OCI-LY1 (cell line): Measurements from ENCODE around the gene HDLBP.

Source experiments
- H2AFZ ChIP-seq: fragments of 200-600 bp; sonication (generic), shearing (Covaris generic); 2 replicates; pipeline ENCODE4 v1.6.0; 2014; ENCODE audit warnings: antibody characterized with exemption, mild to moderate bottlenecking, low read length
- H3F3A ChIP-seq: fragments of 200-600 bp; sonication (generic), shearing (Covaris generic); 2 replicates; pipeline ENCODE4 v1.6.0; 2014; ENCODE audit warnings: mild to moderate bottlenecking, antibody characterized with exemption, low read length, moderate library complexity; ENCODE audit not compliant: insufficient read depth
- H3K27ac ChIP-seq: fragments of 200-600 bp; sonication (generic); 2 replicates; pipeline ENCODE4 v1.5.1; 2014; ENCODE audit warnings: low read length, mixed run types, mild to moderate bottlenecking, low read depth; ENCODE audit not compliant: poor library complexity, severe bottlenecking
- H3K27me3 ChIP-seq: fragments of 200-600 bp; sonication (generic); 2 replicates; pipeline ENCODE4 v1.6.0; 2014; ENCODE audit warnings: antibody characterized with exemption, mild to moderate bottlenecking, low read length, moderate library complexity; ENCODE audit not compliant: insufficient read depth
- H3K36me3 ChIP-seq: fragments of 200-600 bp; sonication (generic); 2 replicates; pipeline ENCODE4 v1.6.1; 2014; ENCODE audit warnings: mild to moderate bottlenecking, antibody characterized with exemption, low read length, moderate library complexity, mixed read lengths; ENCODE audit not compliant: insufficient read depth
- H3K4me1 ChIP-seq: fragments of 200-600 bp; sonication (generic); 2 replicates; pipeline ENCODE4 v1.5.1; 2014; ENCODE audit warnings: mild to moderate bottlenecking, low read length, moderate library complexity; ENCODE audit not compliant: insufficient read depth, severe bottlenecking
- H3K4me2 ChIP-seq: fragments of 200-600 bp; sonication (generic), shearing (Covaris generic); 2 replicates; pipeline ENCODE4 v1.6.1; 2014; ENCODE audit warnings: low read length
- H3K4me3 ChIP-seq: fragments of 200-600 bp; sonication (generic); 2 replicates; pipeline ENCODE4 v1.5.1; 2014; ENCODE audit warnings: low read length, low read depth, mild to moderate bottlenecking, mixed read lengths; ENCODE audit not compliant: poor library complexity, severe bottlenecking
- H3K79me2 ChIP-seq: fragments of 200-600 bp; shearing (Covaris generic); 2 replicates; pipeline ENCODE4 v1.6.1; 2016; ENCODE audit warnings: mixed run types, low read length, mixed read lengths; ENCODE audit not compliant: insufficient read depth
- H3K9ac ChIP-seq: fragments of 200-600 bp; sonication (generic), shearing (Covaris generic); 2 replicates; pipeline ENCODE4 v1.6.1; 2014; ENCODE audit warnings: mild to moderate bottlenecking, low read length, mixed read lengths
- H3K9me2 ChIP-seq: fragments of 200-600 bp; sonication (generic), shearing (Covaris generic); 2 replicates; pipeline ENCODE4 v1.6.1; 2014; ENCODE audit warnings: low read depth, mild to moderate bottlenecking, low read length, mixed read lengths
- H3K9me3 ChIP-seq: fragments of 200-600 bp; shearing (Covaris generic); 2 replicates; pipeline ENCODE4 v1.6.1; 2014; ENCODE audit warnings: low read length, mixed read lengths
- H4K20me1 ChIP-seq: fragments of 200-600 bp; sonication (generic), shearing (Covaris generic); 2 replicates; pipeline ENCODE4 v1.6.0; 2016; ENCODE audit warnings: mild to moderate bottlenecking, low read length; ENCODE audit not compliant: insufficient read depth
- CTCF ChIP-seq: fragments of 200-600 bp; sonication (generic), shearing (Covaris generic); IDR thresholded peaks from 2 replicates; pipeline ENCODE4 v1.5.1; 2017; ENCODE audit warnings: mild to moderate bottlenecking, antibody characterized with exemption, low read length, moderate library complexity, mixed read lengths
- EZH2 ChIP-seq: fragments of 200-600 bp; sonication (generic), shearing (Covaris generic); IDR thresholded peaks from 2 replicates; pipeline ENCODE4 v1.8.0; 2017; ENCODE audit warnings: borderline replicate concordance, mixed run types, mild to moderate bottlenecking, antibody characterized with exemption, low read length, moderate library complexity, mixed read lengths

HDLBP gene

GRCh38 chr2:241312082-241312481 lies 3.4 kb downstream of the HDLBP start:
- no peak for TF ChIP-seq EZH2
- TF ChIP-seq CTCF, result no peak
- H3K4me1 ChIP-seq, result peaks cover 39% of the 10 kb centered on the region
- H3K4me2 ChIP-seq, result no peak overlapping the region
- no peak overlapping the region for H2AFZ ChIP-seq
- H3K4me3 ChIP-seq, result no peak overlapping the region
- no peaks in the 10 kb centered on the region for H3K9me2 ChIP-seq
- peaks cover 37% of the 10 kb centered on the region for H3K79me2 ChIP-seq
- H4K20me1 ChIP-seq, result no peaks in the 10 kb centered on the region
- peaks cover 8% of the 10 kb centered on the region; the same call in 1 of the 2 replicates for H3K36me3 ChIP-seq
- H3K27ac ChIP-seq, result no peak overlapping the region
- no peak overlapping the region for H3K9ac ChIP-seq
- no peaks in the 10 kb centered on the region for H3F3A ChIP-seq
- H3K9me3 ChIP-seq, result no peaks in the 10 kb centered on the region
- no peaks in the 10 kb centered on the region for H3K27me3 ChIP-seq

- Histone ChIP-seq H3K4me2 (peak overlapping the region; percentile 32; the same call in 1 of the 2 replicates), H3K9me3 (no peaks in the 10 kb centered on the region), H3K27me3 (no peaks in the 10 kb centered on the region), H3F3A (no peaks in the 10 kb centered on the region), H3K4me1 (peaks cover 36% of the 10 kb centered on the region), H3K9ac (no peak overlapping the region; the same call in 1 of the 2 replicates), H3K9me2 (no peaks in the 10 kb centered on the region), H3K27ac (no peak overlapping the region), H3K79me2 (peaks cover 30% of the 10 kb centered on the region), H4K20me1 (no peaks in the 10 kb centered on the region), H3K36me3 (peaks cover 8% of the 10 kb centered on the region; the same call in 1 of the 2 replicates), H3K4me3 (no peak overlapping the region), H2AFZ (no peak overlapping the region)
- TF ChIP-seq EZH2, result no peak
- no peak; the same call in 1 of the 2 replicates for TF ChIP-seq CTCF
Measured at GRCh38 chr2:241310917-241311566, 4.4 kb downstream of the HDLBP start.

GRCh38 chr2:241309684-241310117 lies 5.8 kb downstream of the HDLBP start:
- Histone ChIP-seq H3K4me1 (peaks cover 36% of the 10 kb centered on the region), H3K4me3 (no peak overlapping the region), H2AFZ (no peak overlapping the region), H3K9me3 (no peaks in the 10 kb centered on the region), H3K9me2 (no peaks in the 10 kb centered on the region), H3F3A (no peaks in the 10 kb centered on the region), H3K27ac (no peak overlapping the region), H3K36me3 (peaks cover 8% of the 10 kb centered on the region; the same call in 1 of the 2 replicates), H3K4me2 (no peak overlapping the region), H3K27me3 (no peaks in the 10 kb centered on the region), H3K79me2 (peaks cover 29% of the 10 kb centered on the region), H3K9ac (no peak overlapping the region), H4K20me1 (no peaks in the 10 kb centered on the region)
- TF ChIP-seq EZH2, result no peak
- no peak for TF ChIP-seq CTCF
